A673 (cell line): ENCODE results near the gene AGPAT3. TPM values are rescaled to one million over a fixed set of nuclear protein-coding genes. Genes with fewer than 3 reads are reported as not detected.
A peak's percentile ranks its signal among the peaks of the same experiment; 100 is the strongest.

Source experiments
- BruUV-seq: library from RNA; stranded (reverse); fragments of 400-500 nt; replicated peaks from 2 replicates; lab custom pipeline; 2021; lab: Mats Ljungman, UMichigan
- CTCF ChIA-PET: fragments of 300-600 bp; sonication (Branson Sonifier 250); formaldehyde crosslinking; loops from one replicate; lab custom pipeline; 2022; ENCODE audit warnings: antibody characterized with exemption; lab: Charles Lee
- POLR2A ChIA-PET: fragments of 300-600 bp; sonication (Branson Sonifier 250); formaldehyde crosslinking; loops from one replicate; lab custom pipeline; 2022; ENCODE audit warnings: antibody characterized with exemption; ENCODE audit not compliant: low non-redundant PET; lab: Charles Lee
- DNase-seq: peaks from one replicate; pipeline ENCODE4 v3.0.0-alpha.2; 2015; ENCODE audit warnings: low spot score
- H3K27ac ChIP-seq: fragments of 200-600 bp; sonication (generic); 2 replicates; pipeline ENCODE4 v1.5.1; 2016; ENCODE audit warnings: mixed run types, low read depth, mild to moderate bottlenecking, mixed read lengths, antibody characterized with exemption, low read length; ENCODE audit not compliant: poor library complexity, severe bottlenecking
- H3K27me3 ChIP-seq: fragments of 200-600 bp; sonication (generic); replicated peaks from 2 replicates; pipeline ENCODE4 v1.6.1; 2017; ENCODE audit warnings: mixed run types, low read depth, mild to moderate bottlenecking, mixed read lengths, antibody characterized with exemption, low read length; ENCODE audit not compliant: insufficient read depth, poor library complexity
- H3K36me3 ChIP-seq: fragments of 200-600 bp; sonication (generic); 2 replicates; pipeline ENCODE4 v1.6.1; 2016; ENCODE audit warnings: mixed run types, mild to moderate bottlenecking, mixed read lengths, antibody characterized with exemption, low read length; ENCODE audit not compliant: insufficient read depth, poor library complexity, severe bottlenecking
- H3K4me1 ChIP-seq: fragments of 200-600 bp; sonication (generic); 2 replicates; pipeline ENCODE4 v1.6.1; 2017; ENCODE audit warnings: mixed run types, mild to moderate bottlenecking, mixed read lengths, antibody characterized with exemption, low read length; ENCODE audit not compliant: insufficient read depth, poor library complexity, severe bottlenecking
- H3K4me3 ChIP-seq: fragments of 200-600 bp; sonication (generic); 2 replicates; pipeline ENCODE4 v1.5.1; 2016; ENCODE audit warnings: low read depth, mixed run types, mild to moderate bottlenecking, mixed read lengths, low read length; ENCODE audit not compliant: poor library complexity, severe bottlenecking
- H3K9me3 ChIP-seq: fragments of 200-600 bp; sonication (generic); 2 replicates; pipeline ENCODE4 v1.6.1; 2016; ENCODE audit warnings: mixed run types, low read depth, mild to moderate bottlenecking, mixed read lengths, antibody characterized with exemption, low read length; ENCODE audit not compliant: poor library complexity, severe bottlenecking
- CTCF ChIP-seq: fragments of 300-800, 200-600 bp; sonication (generic); conservative IDR thresholded peaks from 2 replicates; pipeline ENCODE4 v1.5.1; 2017; ENCODE audit warnings: low read depth, mild to moderate bottlenecking, antibody characterized with exemption, low read length, moderate library complexity, mixed read lengths
- EZH2 ChIP-seq: fragments of 200-600 bp; sonication (generic); IDR thresholded peaks from 2 replicates; pipeline ENCODE4 v1.6.1; 2017; ENCODE audit warnings: borderline replicate concordance, low read depth, mild to moderate bottlenecking, mixed read lengths, antibody characterized with exemption, low read length; ENCODE audit not compliant: poor library complexity, severe bottlenecking
- intact Hi-C: fragments of 100-400 bp; cut with micrococcal nuclease; formaldehyde crosslinking; loops from one replicate; pipeline ENCODE4 v1.10.0; 2022; ENCODE audit not compliant: unreplicated experiment
- total RNA-seq: library from RNA; stranded (reverse); gene quantifications from 2 replicates; pipeline ENCODE4 v1.2.3, GENCODE V29; 2021

AGPAT3 gene
- total RNA-seq, 1 experiment from 2014 or later = 69.6 TPM

- CTCF ChIA-PET = no interaction called here
- peaks cover 26% of the 10 kb centered on the region for H3K36me3 ChIP-seq
- no peak for DNase-seq
- H3K27ac ChIP-seq = no peak overlapping the region
- no peaks in the 10 kb centered on the region for H3K27me3 ChIP-seq
- BruUV-seq = TSS peak; percentile 19
- POLR2A ChIA-PET = no interaction called here
- no peaks in the 10 kb centered on the region for H3K9me3 ChIP-seq
- no peaks in the 10 kb centered on the region for H3K4me1 ChIP-seq
- no peak for TF ChIP-seq CTCF
- TF ChIP-seq EZH2 = no peak
- intact Hi-C loops = no loop called here
- H3K4me3 ChIP-seq = no peak overlapping the region
Observed at GRCh38 chr21:43982489-43983078, 117.6 kb downstream of the AGPAT3 start.

GRCh38 chr21:43983390-43983789 is 118.4 kb downstream of the AGPAT3 start:
- ChIA-PET CTCF (no interaction called here), POLR2A (no interaction called here)
- H3K9me3 ChIP-seq = no peaks in the 10 kb centered on the region
- intact Hi-C loops = no loop called here
- H3K27me3 ChIP-seq = no peaks in the 10 kb centered on the region
- no peak for TF ChIP-seq EZH2
- TF ChIP-seq CTCF = no peak
- no peak for DNase-seq
- H3K27ac ChIP-seq = no peak overlapping the region
- no TSS peak for BruUV-seq
- H3K4me1 ChIP-seq = no peaks in the 10 kb centered on the region
- no peak overlapping the region for H3K4me3 ChIP-seq
- H3K36me3 ChIP-seq = peaks cover 23% of the 10 kb centered on the region

- CTCF ChIA-PET = no interaction called here
- POLR2A ChIA-PET = no interaction called here
Observed at GRCh38 chr21:43983860-43984420, 118.9 kb downstream of the AGPAT3 start.

More at GRCh38 chr21:43983860-43984420, 118.9 kb downstream of the AGPAT3 start:
- Histone ChIP-seq H3K27me3 (no peaks in the 10 kb centered on the region), H3K36me3 (peaks cover 18% of the 10 kb centered on the region), H3K4me3 (no peak overlapping the region), H3K9me3 (no peaks in the 10 kb centered on the region), H3K27ac (no peak overlapping the region), H3K4me1 (no peaks in the 10 kb centered on the region)
- BruUV-seq = TSS peak; percentile 27
- TF ChIP-seq EZH2 = no peak
- TF ChIP-seq CTCF = no peak
- intact Hi-C loops = no loop called here
- no peak for DNase-seq
